ENCODE data around the gene RGS6.

The RGS6 gene

DNA sequence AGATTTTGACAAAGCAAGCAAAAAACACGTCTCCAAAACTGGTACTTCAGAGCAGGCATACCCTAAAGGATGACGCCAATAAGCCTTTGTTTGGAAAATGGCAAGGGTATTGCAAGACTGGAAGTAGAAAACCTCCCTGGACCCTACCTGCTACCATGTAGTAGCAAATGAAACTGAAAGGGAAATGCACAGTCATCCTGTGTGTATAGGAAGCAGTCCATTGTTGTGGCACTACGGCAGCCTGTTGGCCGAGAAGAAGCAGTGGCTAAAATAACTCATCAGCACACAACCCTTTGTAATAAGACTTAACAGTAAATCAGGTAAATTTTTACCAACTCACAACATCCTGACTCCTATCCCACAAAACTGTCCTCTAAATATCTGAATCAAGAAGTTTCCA, 386.4 kb downstream of the RGS6 start:
- Histone ChIP-seq H2BK12ac (ENCODE audit: low read length in 2 of 2) (no peak overlapping the region), H3K23ac (ENCODE audit: low read length in 2 of 2) (no peak overlapping the region), H4K8ac (ENCODE audit: low read length) (no peak overlapping the region), H3K4me3 (ENCODE audit: insufficient read depth in 1 of 2, low read depth in 1 of 2, low read length in 2 of 2) (no peak overlapping the region), H2BK5ac (ENCODE audit: low read depth, low read length, poor library complexity, severe bottlenecking) (no peak overlapping the region), H3K27me3 (ENCODE audit: control insufficient read depth in 1 of 2, insufficient read depth in 1 of 2, low read length in 2 of 2) (peaks cover 0 to 3% of the 10 kb centered on the region in 2 experiments), H2AFZ (ENCODE audit: low read depth, low read length) (no peak overlapping the region), H3K9ac (ENCODE audit: low read length) (no peak overlapping the region), H3K9me3 (ENCODE audit: control insufficient read depth, low read length) (no peaks in the 10 kb centered on the region), H3K4me2 (ENCODE audit: low read length, poor library complexity, severe bottlenecking) (no peak overlapping the region), H3K79me1 (replicated peaks; ENCODE audit: low read length, poor library complexity, severe bottlenecking) (no peaks in the 10 kb centered on the region), H2BK120ac (ENCODE audit: low read depth, low read length) (no peak overlapping the region), H3K14ac (ENCODE audit: low read length in 2 of 2) (no peak overlapping the region), H3K27ac (ENCODE audit: low read length, poor library complexity, severe bottlenecking) (no peak overlapping the region), H3K4me1 (ENCODE audit: control insufficient read depth, insufficient read depth, low read depth, low read length) (no peaks in the 10 kb centered on the region), H3K4ac (ENCODE audit: low read depth in 1 of 2, low read length in 2 of 2) (no peak overlapping the region), H4K91ac (ENCODE audit: low read length) (no peak overlapping the region), H2BK15ac (ENCODE audit: low read depth, poor library complexity, severe bottlenecking) (no peak overlapping the region), H2AK5ac (ENCODE audit: low read length, severe bottlenecking) (no peak overlapping the region), H3K36me3 (ENCODE audit: control insufficient read depth in 1 of 2, insufficient read depth in 2 of 2, low read depth in 1 of 2, low read length in 2 of 2) (no peaks in the 10 kb centered on the region), H3K18ac (ENCODE audit: low read depth in 1 of 2, low read length in 2 of 2) (no peak overlapping the region)
- WGBS = 85% methylated on average over 4 of the region's 4 CpGs
- no peak for DNase-seq

DNA sequence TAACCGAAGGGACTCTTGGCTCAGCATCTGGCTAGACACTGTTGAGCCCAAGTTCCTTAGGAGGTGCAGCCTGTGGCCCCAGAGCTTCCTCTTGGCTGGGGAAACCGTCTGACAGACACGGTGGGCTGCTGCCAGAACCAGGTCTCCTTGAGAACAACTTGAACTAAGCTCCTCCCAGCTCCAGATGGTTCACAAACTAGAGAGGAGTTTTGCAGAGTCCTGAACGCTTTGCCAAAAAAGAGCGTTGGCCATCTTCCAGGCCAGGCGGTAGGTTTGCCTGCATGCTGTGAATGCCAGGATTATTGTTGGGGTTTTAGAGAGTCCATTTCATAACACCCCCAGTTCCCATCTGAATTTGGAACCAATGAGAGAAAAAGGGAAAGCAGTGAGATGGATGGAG, 399.8 kb downstream of the RGS6 start:
- Histone ChIP-seq H2BK12ac (ENCODE audit: low read length in 2 of 2) (no peak overlapping the region), H3K14ac (ENCODE audit: low read length in 2 of 2) (no peak overlapping the region), H3K27ac (ENCODE audit: low read length, poor library complexity, severe bottlenecking) (no peak overlapping the region), H2AK5ac (ENCODE audit: low read length, severe bottlenecking) (no peak overlapping the region), H4K8ac (ENCODE audit: low read length) (no peak overlapping the region), H3K4ac (ENCODE audit: low read depth in 1 of 2, low read length in 2 of 2) (no peak overlapping the region), H3K36me3 (ENCODE audit: control insufficient read depth in 1 of 2, insufficient read depth in 2 of 2, low read depth in 1 of 2, low read length in 2 of 2) (no peaks in the 10 kb centered on the region), H3K9me3 (ENCODE audit: control insufficient read depth, low read length) (no peaks in the 10 kb centered on the region), H2BK5ac (ENCODE audit: low read depth, low read length, poor library complexity, severe bottlenecking) (no peak overlapping the region), H2AFZ (ENCODE audit: low read depth, low read length) (no peak overlapping the region), H3K9ac (ENCODE audit: low read length) (no peak overlapping the region), H2BK15ac (ENCODE audit: low read depth, poor library complexity, severe bottlenecking) (no peak overlapping the region), H3K79me1 (replicated peaks; ENCODE audit: low read length, poor library complexity, severe bottlenecking) (no peaks in the 10 kb centered on the region), H3K23ac (ENCODE audit: low read length in 2 of 2) (no peak overlapping the region), H3K27me3 (ENCODE audit: control insufficient read depth in 1 of 2, insufficient read depth in 1 of 2, low read length in 2 of 2) (no peaks in the 10 kb centered on the region), H3K4me2 (ENCODE audit: low read length, poor library complexity, severe bottlenecking) (no peak overlapping the region), H2BK120ac (ENCODE audit: low read depth, low read length) (no peak overlapping the region), H3K4me3 (ENCODE audit: insufficient read depth in 1 of 2, low read depth in 1 of 2, low read length in 2 of 2) (no peak overlapping the region), H3K4me1 (ENCODE audit: control insufficient read depth, insufficient read depth, low read depth, low read length) (no peaks in the 10 kb centered on the region), H3K18ac (ENCODE audit: low read depth in 1 of 2, low read length in 2 of 2) (no peak overlapping the region), H4K91ac (ENCODE audit: low read length) (no peak overlapping the region)
- 62% methylated on average over 6 of the region's 6 CpGs for WGBS
- DNase-seq = no peak

DNA sequence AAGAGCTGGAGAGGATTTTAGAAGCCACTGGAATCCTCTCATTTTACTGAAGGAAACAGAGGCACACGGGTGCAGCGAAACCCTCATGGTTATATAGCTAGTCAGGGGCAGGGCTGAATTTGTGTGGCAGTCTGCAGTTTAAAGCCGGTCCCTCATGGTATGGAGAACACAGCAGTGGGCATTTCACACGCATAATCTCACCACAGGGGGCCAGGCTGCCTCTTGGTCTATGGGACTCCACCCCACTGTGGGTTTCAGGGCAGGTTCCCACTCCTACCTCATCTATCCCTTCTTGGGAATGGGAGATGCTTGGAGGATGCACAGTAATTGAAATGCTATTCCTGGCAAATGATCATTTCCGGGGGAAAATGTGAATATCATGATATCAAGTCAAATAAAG, 400.6 kb downstream of the RGS6 start:
- 54% methylated on average over 5 of the region's 5 CpGs for WGBS
- H3K4me3 ChIP-seq (ENCODE audit: insufficient read depth in 1 of 2, low read depth in 1 of 2, low read length in 2 of 2) = no peak overlapping the region
- no peaks in the 10 kb centered on the region for H3K36me3 ChIP-seq (ENCODE audit: control insufficient read depth in 1 of 2, insufficient read depth in 2 of 2, low read depth in 1 of 2, low read length in 2 of 2)

DNA sequence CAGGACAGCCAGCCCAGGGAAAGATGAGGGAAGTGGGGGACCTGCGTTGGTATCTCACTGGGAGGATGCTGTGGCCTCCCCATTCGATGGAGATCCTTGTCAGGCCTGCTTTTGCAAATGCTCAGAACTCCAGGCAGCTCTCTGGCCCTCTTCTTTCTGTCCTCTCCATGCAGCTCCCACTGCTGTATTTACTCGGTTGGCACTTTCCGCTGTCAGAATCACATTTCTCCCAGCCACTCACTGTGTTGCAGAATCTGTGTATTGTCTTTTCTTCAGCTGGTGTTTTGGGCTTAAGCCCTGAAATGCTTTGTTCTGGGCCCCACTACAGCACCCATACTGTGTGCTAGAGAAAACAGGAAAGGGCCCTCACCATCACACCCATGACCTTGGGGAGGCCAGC, 401.1 kb downstream of the RGS6 start:
- DNase-seq = no peak
- H3K18ac ChIP-seq (ENCODE audit: low read depth in 1 of 2, low read length in 2 of 2) = no peak overlapping the region
- H3K23ac ChIP-seq (ENCODE audit: low read length in 2 of 2) = no peak overlapping the region
- H4K91ac ChIP-seq (ENCODE audit: low read length) = no peak overlapping the region
- no peak overlapping the region for H3K9ac ChIP-seq (ENCODE audit: low read length)
- no peaks in the 10 kb centered on the region for H3K4me1 ChIP-seq (ENCODE audit: control insufficient read depth, insufficient read depth, low read depth, low read length)
- no peak overlapping the region for H3K27ac ChIP-seq (ENCODE audit: low read length, poor library complexity, severe bottlenecking)
- H3K27me3 ChIP-seq (ENCODE audit: control insufficient read depth in 1 of 2, insufficient read depth in 1 of 2, low read length in 2 of 2) = no peaks in the 10 kb centered on the region
- H2AK5ac ChIP-seq (ENCODE audit: low read length, severe bottlenecking) = no peak overlapping the region
- H3K36me3 ChIP-seq (ENCODE audit: control insufficient read depth in 1 of 2, insufficient read depth in 2 of 2, low read depth in 1 of 2, low read length in 2 of 2) = no peaks in the 10 kb centered on the region
- no peak overlapping the region for H4K8ac ChIP-seq (ENCODE audit: low read length)
- no peak overlapping the region for H3K4me3 ChIP-seq (ENCODE audit: insufficient read depth in 1 of 2, low read depth in 1 of 2, low read length in 2 of 2)
- no peak overlapping the region for H2BK12ac ChIP-seq (ENCODE audit: low read length in 2 of 2)
- H3K14ac ChIP-seq (ENCODE audit: low read length in 2 of 2) = no peak overlapping the region
- H2BK120ac ChIP-seq (ENCODE audit: low read depth, low read length) = no peak overlapping the region
- H3K4me2 ChIP-seq (ENCODE audit: low read length, poor library complexity, severe bottlenecking) = no peak overlapping the region
- H3K4ac ChIP-seq (ENCODE audit: low read depth in 1 of 2, low read length in 2 of 2) = no peak overlapping the region
- 46% methylated on average over 2 of the region's 4 CpGs for WGBS
- no peaks in the 10 kb centered on the region for H3K9me3 ChIP-seq (ENCODE audit: control insufficient read depth, low read length)
- no peaks in the 10 kb centered on the region for H3K79me1 ChIP-seq (replicated peaks; ENCODE audit: low read length, poor library complexity, severe bottlenecking)
- no peak overlapping the region for H2AFZ ChIP-seq (ENCODE audit: low read depth, low read length)
- H2BK5ac ChIP-seq (ENCODE audit: low read depth, low read length, poor library complexity, severe bottlenecking) = no peak overlapping the region
- no peak overlapping the region for H2BK15ac ChIP-seq (ENCODE audit: low read depth, poor library complexity, severe bottlenecking)

More for the DNA sequence above, 400.6 kb downstream of the RGS6 start:
- no peaks in the 10 kb centered on the region for H3K4me1 ChIP-seq (ENCODE audit: control insufficient read depth, insufficient read depth, low read depth, low read length)
- no peak overlapping the region for H2BK15ac ChIP-seq (ENCODE audit: low read depth, poor library complexity, severe bottlenecking)
- no peak overlapping the region for H3K4ac ChIP-seq (ENCODE audit: low read depth in 1 of 2, low read length in 2 of 2)
- H3K23ac ChIP-seq (ENCODE audit: low read length in 2 of 2) = no peak overlapping the region
- no peak overlapping the region for H3K14ac ChIP-seq (ENCODE audit: low read length in 2 of 2)
- no peak overlapping the region for H2BK5ac ChIP-seq (ENCODE audit: low read depth, low read length, poor library complexity, severe bottlenecking)
- H4K91ac ChIP-seq (ENCODE audit: low read length) = no peak overlapping the region
- no peak overlapping the region for H2BK12ac ChIP-seq (ENCODE audit: low read length in 2 of 2)
- H3K79me1 ChIP-seq (replicated peaks; ENCODE audit: low read length, poor library complexity, severe bottlenecking) = no peaks in the 10 kb centered on the region
- H2AFZ ChIP-seq (ENCODE audit: low read depth, low read length) = no peak overlapping the region
- H3K27ac ChIP-seq (ENCODE audit: low read length, poor library complexity, severe bottlenecking) = no peak overlapping the region
- no peak for DNase-seq
- H3K18ac ChIP-seq (ENCODE audit: low read depth in 1 of 2, low read length in 2 of 2) = no peak overlapping the region
- H3K4me2 ChIP-seq (ENCODE audit: low read length, poor library complexity, severe bottlenecking) = no peak overlapping the region
- no peak overlapping the region for H2AK5ac ChIP-seq (ENCODE audit: low read length, severe bottlenecking)
- no peaks in the 10 kb centered on the region for H3K9me3 ChIP-seq (ENCODE audit: control insufficient read depth, low read length)
- H4K8ac ChIP-seq (ENCODE audit: low read length) = no peak overlapping the region
- no peaks in the 10 kb centered on the region for H3K27me3 ChIP-seq (ENCODE audit: control insufficient read depth in 1 of 2, insufficient read depth in 1 of 2, low read length in 2 of 2)
- no peak overlapping the region for H2BK120ac ChIP-seq (ENCODE audit: low read depth, low read length)
- no peak overlapping the region for H3K9ac ChIP-seq (ENCODE audit: low read length)
